ENCODE results near the gene FGF4.

FGF4 gene

DNA sequence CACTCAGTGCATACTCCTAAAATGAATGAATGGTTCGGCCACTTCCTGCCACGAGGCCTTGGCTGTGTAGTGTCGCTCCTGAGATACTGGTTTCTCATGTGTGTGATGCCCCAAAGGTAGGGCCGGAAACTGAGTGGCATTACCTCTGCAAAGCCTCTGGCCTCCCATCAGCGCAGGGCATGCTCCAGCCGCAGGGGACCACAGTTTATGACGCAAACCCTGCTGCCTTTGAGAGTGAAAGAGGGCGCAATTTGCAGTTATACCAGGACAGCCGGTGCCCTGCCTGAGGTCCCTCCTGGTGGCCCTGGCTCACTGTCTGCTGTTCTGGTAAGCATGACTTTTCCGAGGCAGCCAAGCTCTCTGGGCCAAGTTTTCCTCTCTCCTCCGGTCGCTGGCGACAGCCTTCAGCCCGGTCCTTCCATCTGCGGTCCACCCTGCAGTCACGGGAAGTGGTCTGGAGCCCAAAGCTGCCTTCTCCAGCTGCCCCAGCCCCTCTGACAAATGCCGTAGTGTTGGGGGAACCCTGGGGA lies 46.4 kb upstream of the FGF4 start:
- Histone ChIP-seq H2AFZ (ENCODE audit: low read depth, low read length, severe bottlenecking) (no peak overlapping the region), H3F3A (ENCODE audit: insufficient read depth) (no peaks in the 10 kb centered on the region), H4K20me1 (ENCODE audit: low read depth, low read length) (no peaks in the 10 kb centered on the region), H3K79me2 (ENCODE audit: insufficient read depth, low read length) (no peaks in the 10 kb centered on the region), H3K9me2 (replicated peaks; ENCODE audit: insufficient read depth, low read length) (no peaks in the 10 kb centered on the region), H3K4me2 (ENCODE audit: low read depth, low read length, poor library complexity, severe bottlenecking) (no peak overlapping the region), H3K4me3 (ENCODE audit: insufficient read depth, low read length, poor library complexity, severe bottlenecking) (no peak overlapping the region), H3K36me3 (ENCODE audit: low read length) (no peaks in the 10 kb centered on the region), H3K27me3 (ENCODE audit: low read length) (no peaks in the 10 kb centered on the region), H3K9me3 (ENCODE audit: insufficient read depth, low read length) (no peaks in the 10 kb centered on the region), H3K27ac (ENCODE audit: low read depth, low read length) (no peak overlapping the region), H3K9ac (ENCODE audit: low read length) (no peak overlapping the region)
- TF ChIP-seq EZH2phosphoT487 (conservative IDR thresholded peaks at IDR 0.05; ENCODE audit: low read length), result no peak
- TF ChIP-seq, protein P1, sequence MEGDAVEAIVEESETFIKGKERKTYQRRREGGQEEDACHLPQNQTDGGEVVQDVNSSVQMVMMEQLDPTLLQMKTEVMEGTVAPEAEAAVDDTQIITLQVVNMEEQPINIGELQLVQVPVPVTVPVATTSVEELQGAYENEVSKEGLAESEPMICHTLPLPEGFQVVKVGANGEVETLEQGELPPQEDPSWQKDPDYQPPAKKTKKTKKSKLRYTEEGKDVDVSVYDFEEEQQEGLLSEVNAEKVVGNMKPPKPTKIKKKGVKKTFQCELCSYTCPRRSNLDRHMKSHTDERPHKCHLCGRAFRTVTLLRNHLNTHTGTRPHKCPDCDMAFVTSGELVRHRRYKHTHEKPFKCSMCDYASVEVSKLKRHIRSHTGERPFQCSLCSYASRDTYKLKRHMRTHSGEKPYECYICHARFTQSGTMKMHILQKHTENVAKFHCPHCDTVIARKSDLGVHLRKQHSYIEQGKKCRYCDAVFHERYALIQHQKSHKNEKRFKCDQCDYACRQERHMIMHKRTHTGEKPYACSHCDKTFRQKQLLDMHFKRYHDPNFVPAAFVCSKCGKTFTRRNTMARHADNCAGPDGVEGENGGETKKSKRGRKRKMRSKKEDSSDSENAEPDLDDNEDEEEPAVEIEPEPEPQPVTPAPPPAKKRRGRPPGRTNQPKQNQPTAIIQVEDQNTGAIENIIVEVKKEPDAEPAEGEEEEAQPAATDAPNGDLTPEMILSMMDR (IDR thresholded peaks at IDR 0.05; ENCODE audit: insufficient read depth, low read length, poor library complexity, severe bottlenecking), result no peak

DNA sequence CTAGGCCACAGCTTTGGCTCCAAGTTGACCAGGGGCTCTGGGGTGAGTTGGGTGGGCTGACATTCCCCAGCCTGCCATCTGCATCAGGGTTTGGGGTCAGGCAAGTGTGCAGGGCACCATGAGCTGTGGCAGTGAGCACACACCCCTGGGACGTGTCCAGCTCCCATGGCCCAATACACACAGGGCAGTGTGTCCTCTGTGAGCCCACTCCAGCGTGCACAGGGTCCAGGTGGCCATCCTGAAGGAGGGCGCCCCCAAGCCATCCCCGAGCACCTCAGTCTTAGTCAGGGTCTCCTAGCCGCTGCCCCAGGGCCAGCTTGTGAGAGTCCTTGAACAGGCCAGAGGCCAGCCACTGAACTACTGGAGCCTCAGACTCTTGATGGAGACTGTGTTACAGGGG lies 45.3 kb upstream of the FGF4 start:
- H3K9me2 ChIP-seq (replicated peaks; ENCODE audit: insufficient read depth, low read length), result no peaks in the 10 kb centered on the region
- no peak overlapping the region for H3K4me3 ChIP-seq (ENCODE audit: insufficient read depth, low read length, poor library complexity, severe bottlenecking)
- no peaks in the 10 kb centered on the region for H3K79me2 ChIP-seq (ENCODE audit: insufficient read depth, low read length)
- no peak overlapping the region for H3K27ac ChIP-seq (ENCODE audit: low read depth, low read length)
- H2AFZ ChIP-seq (ENCODE audit: low read depth, low read length, severe bottlenecking), result no peak overlapping the region
- H3K9ac ChIP-seq (ENCODE audit: low read length), result no peak overlapping the region
- no peaks in the 10 kb centered on the region for H3K9me3 ChIP-seq (ENCODE audit: insufficient read depth, low read length)
- no peaks in the 10 kb centered on the region for H3K36me3 ChIP-seq (ENCODE audit: low read length)
- no peaks in the 10 kb centered on the region for H4K20me1 ChIP-seq (ENCODE audit: low read depth, low read length)
- TF ChIP-seq, protein P1 (IDR thresholded peaks at IDR 0.05; ENCODE audit: insufficient read depth, low read length, poor library complexity, severe bottlenecking), result no peak
- TF ChIP-seq EZH2phosphoT487 (conservative IDR thresholded peaks at IDR 0.05; ENCODE audit: low read length), result no peak
- no peaks in the 10 kb centered on the region for H3F3A ChIP-seq (ENCODE audit: insufficient read depth)
- H3K4me2 ChIP-seq (ENCODE audit: low read depth, low read length, poor library complexity, severe bottlenecking), result no peak overlapping the region
- H3K27me3 ChIP-seq (ENCODE audit: low read length), result no peaks in the 10 kb centered on the region

DNA sequence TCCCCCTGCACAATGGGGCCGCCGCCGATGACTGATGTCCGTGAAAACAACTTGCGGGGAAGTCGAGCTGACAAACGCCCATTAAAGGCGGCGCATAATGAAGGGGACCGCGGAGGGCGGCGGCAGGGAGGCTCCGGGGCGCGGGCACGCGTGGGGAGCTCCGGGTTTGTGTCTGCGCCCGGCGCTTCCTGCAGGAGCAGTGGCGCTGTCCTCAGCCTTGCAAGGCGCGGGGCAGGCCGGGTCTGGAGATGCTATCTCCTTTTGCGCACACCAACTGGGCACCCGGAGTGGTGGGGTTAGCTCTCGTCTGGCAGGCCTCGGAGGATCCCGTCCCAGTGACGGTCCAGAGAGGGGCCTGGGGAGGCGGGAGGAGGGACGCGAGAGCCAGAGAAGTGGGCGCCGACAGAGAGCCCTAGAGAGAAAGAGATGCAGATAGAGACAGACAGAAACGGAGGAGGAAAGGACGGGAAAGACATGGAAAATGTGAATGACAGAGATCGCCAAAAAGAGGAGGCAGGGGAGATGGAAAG lies 44.5 kb upstream of the FGF4 start:
- Histone ChIP-seq H3K27me3 (ENCODE audit: low read length) (no peaks in the 10 kb centered on the region), H3K9me2 (replicated peaks; ENCODE audit: insufficient read depth, low read length) (no peaks in the 10 kb centered on the region), H4K20me1 (ENCODE audit: low read depth, low read length) (no peaks in the 10 kb centered on the region), H3K9me3 (ENCODE audit: insufficient read depth, low read length) (no peaks in the 10 kb centered on the region), H3K9ac (ENCODE audit: low read length) (no peak overlapping the region), H3F3A (ENCODE audit: insufficient read depth) (no peaks in the 10 kb centered on the region), H3K79me2 (ENCODE audit: insufficient read depth, low read length) (no peaks in the 10 kb centered on the region), H3K27ac (ENCODE audit: low read depth, low read length) (no peak overlapping the region), H3K4me2 (ENCODE audit: low read depth, low read length, poor library complexity, severe bottlenecking) (no peak overlapping the region), H3K36me3 (ENCODE audit: low read length) (no peaks in the 10 kb centered on the region), H2AFZ (ENCODE audit: low read depth, low read length, severe bottlenecking) (no peak overlapping the region), H3K4me3 (ENCODE audit: insufficient read depth, low read length, poor library complexity, severe bottlenecking) (no peak overlapping the region)
- no peak for TF ChIP-seq EZH2phosphoT487 (conservative IDR thresholded peaks at IDR 0.05; ENCODE audit: low read length)
- TF ChIP-seq, protein P1 (IDR thresholded peaks at IDR 0.05; ENCODE audit: insufficient read depth, low read length, poor library complexity, severe bottlenecking), result no peak

Measured in SU-DHL-6 (cell line).